HEK293 (cell line): ENCODE measurements around the gene PFN2.

Experiments
- GLIS2 ChIP-seq: fragments of 450-650 bp; formaldehyde crosslinking; IDR thresholded peaks from 2 replicates; pipeline ENCODE4 v1.5.1; 2016; ENCODE audit warnings: missing biosample characterization, missing genetic modification characterization
- HOXA7 ChIP-seq: sonication (generic); formaldehyde crosslinking; IDR thresholded peaks from 2 replicates; pipeline ENCODE4 v1.8.1; 2022; ENCODE audit warnings: missing genetic modification reagents, borderline replicate concordance
- KLF10 ChIP-seq: fragments of 450-650 bp; IDR thresholded peaks from 2 replicates; pipeline ENCODE4 v1.5.1; 2018; ENCODE audit warnings: missing biosample characterization, mild to moderate bottlenecking, missing genetic modification characterization
- SETDB1 ChIP-seq: IDR thresholded peaks from one replicate; pipeline ENCODE4 v1.6.1; 2017; ENCODE audit warnings: mild to moderate bottlenecking, low read length, moderate library complexity, mixed read lengths; ENCODE audit not compliant: insufficient read length
- ZBTB20 ChIP-seq: fragments of 450-650 bp; formaldehyde crosslinking; IDR thresholded peaks from 2 replicates; pipeline ENCODE4 v1.5.1; 2016; ENCODE audit warnings: missing biosample characterization, missing genetic modification characterization
- ZBTB8A ChIP-seq: fragments of 450-650 bp; formaldehyde crosslinking; IDR thresholded peaks from 2 replicates; pipeline ENCODE4 v1.5.1; 2016; ENCODE audit warnings: missing biosample characterization, missing genetic modification characterization
- ZFHX2 ChIP-seq: fragments of 450-650 bp; formaldehyde crosslinking; conservative IDR thresholded peaks from 2 replicates; pipeline ENCODE4 v1.5.1; 2016; ENCODE audit warnings: missing biosample characterization, missing genetic modification characterization
- ZNF10 ChIP-seq: fragments of 450-650 bp; formaldehyde crosslinking; IDR thresholded peaks from 2 replicates; pipeline ENCODE4 v1.5.1; 2017; ENCODE audit warnings: missing biosample characterization, missing genetic modification characterization
- ZNF138 ChIP-seq: fragments of 450-650 bp; formaldehyde crosslinking; IDR thresholded peaks from 2 replicates; pipeline ENCODE4 v1.5.1; 2016; ENCODE audit warnings: missing biosample characterization, missing genetic modification characterization, borderline replicate concordance
- ZNF16 ChIP-seq: fragments of 450-650 bp; formaldehyde crosslinking; IDR thresholded peaks from 2 replicates; pipeline ENCODE4 v1.5.1; 2016; ENCODE audit warnings: low read depth, missing biosample characterization, missing genetic modification characterization
- ZNF211 ChIP-seq: fragments of 450-650 bp; formaldehyde crosslinking; IDR thresholded peaks from 2 replicates; pipeline ENCODE4 v1.5.1; 2016; ENCODE audit warnings: low read depth, missing biosample characterization, missing genetic modification characterization
- ZNF23 ChIP-seq: fragments of 450-650 bp; formaldehyde crosslinking; IDR thresholded peaks from 2 replicates; pipeline ENCODE4 v1.5.1; 2016; ENCODE audit warnings: missing biosample characterization, missing genetic modification characterization, borderline replicate concordance
- ZNF266 ChIP-seq: fragments of 450-650 bp; formaldehyde crosslinking; IDR thresholded peaks from 2 replicates; pipeline ENCODE4 v1.5.1; 2016; ENCODE audit warnings: missing biosample characterization, missing genetic modification characterization, low read depth
- ZNF335 ChIP-seq: fragments of 450-650 bp; formaldehyde crosslinking; conservative IDR thresholded peaks from 2 replicates; pipeline ENCODE4 v1.5.1; 2016; ENCODE audit warnings: missing biosample characterization, missing genetic modification characterization
- ZNF350 ChIP-seq: fragments of 450-650 bp; formaldehyde crosslinking; IDR thresholded peaks from 2 replicates; pipeline ENCODE4 v1.5.0; 2017; ENCODE audit warnings: missing biosample characterization, mild to moderate bottlenecking, missing genetic modification characterization
- ZNF423 ChIP-seq: fragments of 450-650 bp; formaldehyde crosslinking; IDR thresholded peaks from 2 replicates; pipeline ENCODE4 v1.5.1; 2016; ENCODE audit warnings: missing biosample characterization, missing genetic modification characterization
- ZNF521 ChIP-seq: fragments of 450-650 bp; formaldehyde crosslinking; IDR thresholded peaks from 2 replicates; pipeline ENCODE4 v1.5.1; 2017; ENCODE audit warnings: missing biosample characterization, mild to moderate bottlenecking, missing genetic modification characterization
- ZNF558 ChIP-seq: fragments of 450-650 bp; formaldehyde crosslinking; IDR thresholded peaks from 2 replicates; pipeline ENCODE4 v1.5.1; 2016; ENCODE audit warnings: missing biosample characterization, missing genetic modification characterization
- ZNF585B ChIP-seq: fragments of 450-650 bp; formaldehyde crosslinking; IDR thresholded peaks from 2 replicates; pipeline ENCODE4 v1.5.1; 2016; ENCODE audit warnings: missing biosample characterization, missing genetic modification characterization
- ZNF610 ChIP-seq: fragments of 450-650 bp; formaldehyde crosslinking; IDR thresholded peaks from 2 replicates; pipeline ENCODE4 v1.5.1; 2016; ENCODE audit warnings: missing biosample characterization, missing genetic modification characterization, borderline replicate concordance
- ZNF645 ChIP-seq: fragments of 450-650 bp; formaldehyde crosslinking; IDR thresholded peaks from 2 replicates; pipeline ENCODE4; 2016; ENCODE audit warnings: missing biosample characterization, missing genetic modification characterization
- ZNF76 ChIP-seq: fragments of 450-650 bp; formaldehyde crosslinking; IDR thresholded peaks from 2 replicates; pipeline ENCODE4; 2016; ENCODE audit warnings: low read depth, missing biosample characterization, missing genetic modification characterization, borderline replicate concordance
- ZNF776 ChIP-seq: fragments of 450-650 bp; formaldehyde crosslinking; IDR thresholded peaks from 2 replicates; pipeline ENCODE4 v1.5.0; 2017; ENCODE audit warnings: missing biosample characterization, missing genetic modification characterization, borderline replicate concordance
- TF ChIP-seq, protein P1 (sequence below): fragments of 450-650 bp; formaldehyde crosslinking; IDR thresholded peaks from 2 replicates; pipeline ENCODE4 v1.5.1; 2016; ENCODE audit warnings: missing biosample characterization, missing genetic modification characterization
- TF ChIP-seq, protein P2 (sequence below): fragments of 450-650 bp; formaldehyde crosslinking; IDR thresholded peaks from 2 replicates; pipeline ENCODE4 v1.5.1; 2016; ENCODE audit warnings: missing biosample characterization, missing genetic modification characterization

PFN2 gene

DNA sequence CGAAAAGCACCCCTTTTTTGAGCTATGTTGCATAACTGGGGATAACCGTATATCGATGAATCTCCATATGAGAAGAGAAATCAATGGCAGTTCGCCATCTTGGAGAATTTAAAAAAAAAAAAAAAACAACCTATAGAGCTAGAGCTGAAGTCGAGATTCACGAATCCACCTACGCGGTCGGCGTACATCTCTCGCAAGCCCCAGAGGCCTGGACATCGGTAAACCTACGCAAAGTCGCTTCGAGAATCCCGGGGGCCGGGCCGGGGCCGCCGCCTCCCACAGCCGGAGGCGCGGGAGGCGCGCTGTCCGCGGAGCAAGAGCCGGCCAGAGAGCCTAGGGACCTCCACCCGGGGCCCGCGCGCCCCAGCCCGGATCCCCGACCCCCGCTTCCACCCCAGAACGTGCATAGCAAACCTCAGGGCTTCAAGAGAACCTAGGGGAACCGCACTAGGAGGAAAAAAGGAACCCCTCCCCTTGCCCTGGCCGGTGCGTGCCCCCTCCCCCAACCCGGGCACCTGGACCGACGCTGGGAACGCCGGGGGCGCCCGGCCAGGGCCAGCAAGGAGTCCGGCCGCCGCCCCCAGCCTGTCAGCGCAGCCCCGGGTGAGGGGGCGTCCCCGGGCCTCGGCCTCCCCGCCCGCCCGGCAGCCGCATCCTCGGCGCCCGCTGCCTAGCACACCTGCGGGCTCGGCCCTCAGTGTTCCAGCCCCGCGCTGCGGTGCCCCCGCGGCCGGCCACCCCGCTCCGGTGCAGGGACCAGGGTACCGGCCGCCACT is 567 bp downstream of the PFN2 start (continued):
- TF ChIP-seq ZNF16 (tag by site-specific recombination), result no peak
- no peak for TF ChIP-seq ZNF138 (tag by site-specific recombination)
- no peak for TF ChIP-seq ZNF610 (tag by site-specific recombination)
- 0 out of 2 replicates have a peak, but pooled peaks have one; percentile 16 for TF ChIP-seq KLF10
- TF ChIP-seq GLIS2 (tag by site-specific recombination), result no peak
- TF ChIP-seq ZNF211 (tag by site-specific recombination), result no peak
- TF ChIP-seq ZFHX2 (tag by site-specific recombination), result peak; percentile 76
- TF ChIP-seq ZNF776, result no peak
- TF ChIP-seq, protein P1, sequence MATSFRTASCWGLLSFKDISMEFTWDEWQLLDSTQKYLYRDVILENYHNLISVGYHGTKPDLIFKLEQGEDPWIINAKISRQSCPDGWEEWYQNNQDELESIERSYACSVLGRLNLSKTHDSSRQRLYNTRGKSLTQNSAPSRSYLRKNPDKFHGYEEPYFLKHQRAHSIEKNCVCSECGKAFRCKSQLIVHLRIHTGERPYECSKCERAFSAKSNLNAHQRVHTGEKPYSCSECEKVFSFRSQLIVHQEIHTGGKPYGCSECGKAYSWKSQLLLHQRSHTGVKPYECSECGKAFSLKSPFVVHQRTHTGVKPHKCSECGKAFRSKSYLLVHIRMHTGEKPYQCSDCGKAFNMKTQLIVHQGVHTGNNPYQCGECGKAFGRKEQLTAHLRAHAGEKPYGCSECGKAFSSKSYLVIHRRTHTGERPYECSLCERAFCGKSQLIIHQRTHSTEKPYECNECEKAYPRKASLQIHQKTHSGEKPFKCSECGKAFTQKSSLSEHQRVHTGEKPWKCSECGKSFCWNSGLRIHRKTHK, result no peak
- no peak for TF ChIP-seq ZNF10 (tag by site-specific recombination)
- TF ChIP-seq ZBTB8A, result no peak
- TF ChIP-seq ZNF558 (tag by site-specific recombination), result no peak
- TF ChIP-seq ZNF23, result no peak
- TF ChIP-seq, protein P2, sequence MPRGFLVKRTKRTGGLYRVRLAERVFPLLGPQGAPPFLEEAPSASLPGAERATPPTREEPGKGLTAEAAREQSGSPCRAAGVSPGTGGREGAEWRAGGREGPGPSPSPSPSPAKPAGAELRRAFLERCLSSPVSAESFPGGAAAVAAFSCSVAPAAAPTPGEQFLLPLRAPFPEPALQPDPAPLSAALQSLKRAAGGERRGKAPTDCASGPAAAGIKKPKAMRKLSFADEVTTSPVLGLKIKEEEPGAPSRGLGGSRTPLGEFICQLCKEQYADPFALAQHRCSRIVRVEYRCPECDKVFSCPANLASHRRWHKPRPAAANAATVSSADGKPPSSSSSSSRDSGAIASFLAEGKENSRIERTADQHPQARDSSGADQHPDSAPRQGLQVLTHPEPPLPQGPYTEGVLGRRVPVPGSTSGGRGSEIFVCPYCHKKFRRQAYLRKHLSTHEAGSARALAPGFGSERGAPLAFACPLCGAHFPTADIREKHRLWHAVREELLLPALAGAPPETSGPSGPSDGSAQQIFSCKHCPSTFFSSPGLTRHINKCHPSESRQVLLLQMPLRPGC, result no peak
- TF ChIP-seq HOXA7, result no peak
- TF ChIP-seq ZNF350, result no peak
- no peak for TF ChIP-seq ZNF645
- TF ChIP-seq ZNF521 (tag by site-specific recombination), result no peak
- no peak for TF ChIP-seq ZNF76 (tag by site-specific recombination)
- no peak for TF ChIP-seq ZNF266 (tag by site-specific recombination)
- TF ChIP-seq SETDB1, result no peak
- no peak for TF ChIP-seq ZNF423
- no peak for TF ChIP-seq ZNF585B
- TF ChIP-seq ZNF335 (tag by site-specific recombination), result peak; percentile 78
- peak; percentile 94 for TF ChIP-seq ZBTB20 (tag by site-specific recombination)
